CD4-positive, CD25-positive, alpha-beta regulatory T cell (primary cell): Measurements from ENCODE around the gene DFFA. TPM values are rescaled to one million over a fixed set of nuclear protein-coding genes. Genes with fewer than 3 reads are reported as not detected.
A peak's percentile ranks its signal among the peaks of the same experiment; 100 is the strongest.

ENCODE experiments used
- ATAC-seq, 2 donors: fragments of 150-1000 bp; cut with Tn5 transposase; one replicate each; pipeline ENCODE4 v1.10.0; 2021; ENCODE audit warnings: low read depth in 2 of 2, moderate number of reproducible peaks in 2 of 2, moderate library complexity in 1 of 2
- DNase-seq, 3 donors: peaks; one replicate each; pipeline versions ENCODE4 v3.0.0 to v3.0.0-alpha.2; 2012 to 2022; ENCODE audit warnings: mixed read lengths in 1 of 3
- H3K27ac ChIP-seq: one replicate; pipeline ENCODE4 v1.7.0; 2013; ENCODE audit warnings: mild to moderate bottlenecking, low read length; ENCODE audit not compliant: insufficient read depth, poor library complexity, severe bottlenecking
- H3K27me3 ChIP-seq: one replicate; pipeline ENCODE4 v1.7.0; 2013; ENCODE audit warnings: low read length; ENCODE audit not compliant: control insufficient read depth, insufficient read depth
- H3K36me3 ChIP-seq: one replicate; pipeline ENCODE4 v1.7.0; 2013; ENCODE audit warnings: mild to moderate bottlenecking, low read length, moderate library complexity; ENCODE audit not compliant: control insufficient read depth, insufficient read depth
- H3K4me1 ChIP-seq: 2 replicates; pipeline ENCODE4 v1.7.0; 2013; ENCODE audit warnings: mild to moderate bottlenecking, low read length; ENCODE audit not compliant: insufficient read depth, control insufficient read depth, poor library complexity, severe bottlenecking
- H3K4me3 ChIP-seq: one replicate; pipeline ENCODE4 v1.7.0; 2013; ENCODE audit warnings: low read depth, mild to moderate bottlenecking, low read length, moderate library complexity
- H3K9me3 ChIP-seq, 2 experiments: 1 replicate in 1 of 2; 2 replicates in 1 of 2; pipeline ENCODE4 v1.7.0; 2013; ENCODE audit warnings: low read length in 2 of 2, mild to moderate bottlenecking in 1 of 2, moderate library complexity in 1 of 2; ENCODE audit not compliant: control insufficient read depth in 2 of 2
- H3K27ac Mint-ChIP-seq, 3 donors: one replicate each; pipeline ENCODE4 v1.8.0; 2020 to 2022; ENCODE audit warnings: mild to moderate bottlenecking in 3 of 3, mixed read lengths in 3 of 3, moderate library complexity in 2 of 3
- H3K27me3 Mint-ChIP-seq: one replicate; pipeline ENCODE4 v1.8.0; 2022; ENCODE audit warnings: mild to moderate bottlenecking, mixed read lengths
- H3K36me3 Mint-ChIP-seq: one replicate; pipeline ENCODE4 v1.8.0; 2020; ENCODE audit warnings: mixed read lengths
- H3K4me1 Mint-ChIP-seq, 4 donors: one replicate each; pipeline ENCODE4 v1.8.0; 2020 to 2022; ENCODE audit warnings: mixed read lengths in 4 of 4, mild to moderate bottlenecking in 1 of 4
- H3K4me3 Mint-ChIP-seq, 4 donors: one replicate each; pipeline ENCODE4 v1.8.0; 2020 to 2022; ENCODE audit warnings: mild to moderate bottlenecking in 4 of 4, mixed read lengths in 4 of 4, moderate library complexity in 3 of 4
- H3K9me3 Mint-ChIP-seq, 7 donors: one replicate each; pipeline ENCODE4 v1.8.0; 2020 to 2022; ENCODE audit warnings: mixed read lengths in 7 of 7, mild to moderate bottlenecking in 3 of 7, moderate library complexity in 2 of 7
- polyA plus RNA-seq, 4 donors: library from polyadenylated mRNA; unstranded; fragments of 300-500 nt; fragmentation: Illumina TruSeq; gene quantifications; one replicate each; pipeline ENCODE4 v1.2.3, GENCODE V29; 2021
- total RNA-seq: library from RNA; stranded (reverse); gene quantifications from one replicate; pipeline ENCODE4 v1.2.3, GENCODE V29; 2022

DFFA gene
- total and polyA plus RNA-seq, 5 donors from 2014 or later = 16.3 to 21.4 (median 19.2) TPM

DNA sequence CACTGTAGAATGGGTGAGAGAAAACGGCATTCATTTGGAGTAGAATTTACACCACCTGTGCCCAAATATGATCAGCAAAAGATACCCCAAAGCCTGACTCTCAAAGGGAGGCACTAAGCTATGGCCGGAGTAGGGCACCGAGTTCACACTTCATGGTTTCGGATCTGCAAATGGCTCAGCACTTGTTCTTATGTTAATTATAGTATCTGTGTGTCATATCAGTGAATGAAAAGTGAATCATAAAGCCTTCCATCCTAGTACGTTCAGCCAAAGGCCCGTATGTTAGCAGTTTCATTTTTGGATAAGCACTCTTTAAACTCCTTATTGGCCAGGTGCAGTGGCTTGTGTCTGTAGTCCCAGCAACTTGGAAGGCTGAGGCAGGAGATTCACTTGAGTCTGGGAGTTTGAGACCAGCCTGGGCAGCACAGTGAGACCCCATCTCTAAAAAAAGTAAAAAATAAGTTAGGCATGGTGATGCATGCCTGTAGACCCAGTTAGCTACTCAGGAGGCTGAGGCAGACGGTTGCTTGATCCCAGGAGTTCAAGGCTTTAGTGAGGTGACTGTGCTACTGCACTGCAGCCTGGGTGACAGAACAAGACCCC, 27.4 kb downstream of the DFFA start:
- Histone ChIP-seq H3K4me1 (no peaks in the 10 kb centered on the region), H3K9me3 (no peaks in the 10 kb centered on the region), H3K4me3 (no peak overlapping the region), H3K36me3 (no peaks in the 10 kb centered on the region), H3K27ac (no peak overlapping the region), H3K27me3 (no peaks in the 10 kb centered on the region)
- peak in 1 of 3 donors; percentile 17 for DNase-seq
- Mint-ChIP-seq H3K27ac (no peak overlapping the region), H3K4me1 (peaks cover 0 to 2% (median 0%) of the 10 kb centered on the region in 4 donors), H3K4me3 (no peak overlapping the region), H3K9me3 (no peaks in the 10 kb centered on the region), H3K36me3 (no peaks in the 10 kb centered on the region), H3K27me3 (no peaks in the 10 kb centered on the region)
- no peak for ATAC-seq

DNA sequence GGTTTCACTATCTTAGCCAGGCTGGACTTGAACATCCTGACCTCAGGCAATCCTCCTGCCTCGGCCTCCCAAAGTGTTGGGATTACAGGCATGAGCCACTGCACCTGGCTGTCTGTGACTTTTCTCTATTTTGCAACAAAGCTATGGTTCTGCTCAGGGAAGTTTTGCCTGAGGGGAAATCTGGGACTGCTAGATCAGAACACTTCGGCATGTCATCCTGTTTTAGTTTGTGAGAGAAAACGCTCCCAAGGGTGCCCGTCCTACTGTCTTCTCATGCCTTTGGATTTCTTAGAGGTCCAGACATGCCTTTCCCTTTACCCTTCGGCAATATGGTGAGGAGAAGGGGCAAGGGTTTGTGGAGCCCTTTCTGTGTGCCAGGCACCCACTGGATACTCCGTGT, 28.1 kb downstream of the DFFA start:
- no peak overlapping the region for H3K4me3 Mint-ChIP-seq
- Histone ChIP-seq H3K4me3 (no peak overlapping the region), H3K9me3 (no peaks in the 10 kb centered on the region), H3K27ac (no peak overlapping the region), H3K27me3 (no peaks in the 10 kb centered on the region), H3K4me1 (no peaks in the 10 kb centered on the region), H3K36me3 (no peaks in the 10 kb centered on the region)
- H3K27me3 Mint-ChIP-seq = no peaks in the 10 kb centered on the region
- H3K4me1 Mint-ChIP-seq = peaks cover 0 to 2% (median 0%) of the 10 kb centered on the region in 4 donors
- H3K27ac Mint-ChIP-seq = no peak overlapping the region
- ATAC-seq = no peak
- DNase-seq = no peak
- H3K9me3 Mint-ChIP-seq = no peaks in the 10 kb centered on the region
- no peaks in the 10 kb centered on the region for H3K36me3 Mint-ChIP-seq

DNA sequence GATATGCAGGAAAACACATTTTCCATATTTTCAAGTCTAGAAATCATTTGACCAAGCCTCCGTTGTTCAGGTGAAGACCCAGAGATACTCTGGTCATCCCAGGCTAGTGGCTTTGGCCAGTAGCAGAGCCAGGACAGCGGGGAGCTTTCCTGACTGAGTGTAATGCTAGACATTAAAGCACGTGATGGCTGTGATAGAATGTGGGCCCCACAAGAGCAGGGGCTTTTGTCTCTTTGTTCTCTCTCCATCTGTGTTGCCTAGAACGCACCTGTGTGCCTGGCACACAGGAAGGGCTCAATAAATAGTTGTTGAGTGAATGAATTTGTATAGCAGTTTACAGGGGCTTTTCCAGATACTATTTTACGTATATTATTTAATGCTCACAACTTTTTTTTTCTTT, 31.5 kb downstream of the DFFA start:
- Histone ChIP-seq H3K27me3 (no peaks in the 10 kb centered on the region), H3K27ac (no peak overlapping the region), H3K4me3 (no peak overlapping the region), H3K36me3 (no peaks in the 10 kb centered on the region), H3K4me1 (no peaks in the 10 kb centered on the region), H3K9me3 (no peaks in the 10 kb centered on the region)
- Mint-ChIP-seq H3K4me3 (no peak overlapping the region), H3K27me3 (no peaks in the 10 kb centered on the region), H3K4me1 (peaks cover 0 to 5% (median 2%) of the 10 kb centered on the region in 4 donors), H3K27ac (no peak overlapping the region), H3K36me3 (no peaks in the 10 kb centered on the region), H3K9me3 (no peaks in the 10 kb centered on the region)
- DNase-seq = no peak
- no peak for ATAC-seq

DNA sequence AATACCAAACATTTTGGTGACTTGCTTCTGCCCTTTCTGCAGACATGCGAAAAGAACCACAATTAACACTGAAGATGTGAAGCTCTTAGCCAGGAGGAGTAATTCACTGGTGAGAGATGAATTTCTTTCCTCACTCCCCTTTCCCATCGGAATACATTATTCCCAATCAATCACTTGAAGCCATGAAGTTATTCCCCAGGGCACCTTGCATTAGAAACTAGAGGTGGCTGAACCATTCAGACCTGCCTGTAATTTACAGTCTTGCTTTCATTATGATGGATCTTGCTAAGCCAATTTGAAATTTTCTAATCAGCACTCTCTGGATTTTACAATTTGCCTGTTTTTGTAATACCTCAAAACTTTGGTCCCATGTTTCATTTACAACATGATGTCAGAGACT, 32.0 kb downstream of the DFFA start:
- DNase-seq (no peak), ATAC-seq (no peak)
- Histone ChIP-seq H3K4me1 (no peaks in the 10 kb centered on the region), H3K4me3 (no peak overlapping the region), H3K27me3 (no peaks in the 10 kb centered on the region), H3K27ac (no peak overlapping the region), H3K9me3 (no peaks in the 10 kb centered on the region), H3K36me3 (no peaks in the 10 kb centered on the region)
- Mint-ChIP-seq H3K27me3 (no peaks in the 10 kb centered on the region), H3K27ac (no peak overlapping the region), H3K4me1 (peaks cover 0 to 5% (median 2%) of the 10 kb centered on the region in 4 donors), H3K36me3 (peaks cover under 1% of the 10 kb centered on the region), H3K9me3 (no peaks in the 10 kb centered on the region), H3K4me3 (no peak overlapping the region)

DNA sequence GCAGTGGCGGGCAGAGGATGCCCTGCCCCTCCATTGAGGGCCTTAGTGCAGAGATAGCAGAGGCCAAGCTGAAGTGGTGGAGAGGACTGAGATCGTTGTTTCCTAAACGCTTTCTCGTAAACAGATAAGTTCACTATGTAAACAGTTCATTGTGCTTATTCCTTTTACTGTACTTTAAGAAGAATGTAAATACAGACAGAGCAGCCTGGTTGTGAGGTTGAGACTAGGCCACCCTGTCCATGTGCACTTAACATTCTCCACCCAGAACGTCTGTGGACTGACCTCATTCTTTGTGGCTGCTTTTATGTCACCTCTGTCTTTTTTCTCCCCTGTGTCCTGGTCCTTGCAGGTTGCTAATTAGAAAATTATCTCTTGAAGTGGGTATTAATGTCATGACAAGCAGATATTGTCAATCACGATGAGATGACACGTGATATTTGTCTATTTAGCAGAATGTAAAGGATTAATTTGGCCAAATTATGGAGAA, 33.6 kb downstream of the DFFA start:
- H3K4me3 Mint-ChIP-seq = no peak overlapping the region
- no peaks in the 10 kb centered on the region for H3K9me3 ChIP-seq
- H3K9me3 Mint-ChIP-seq = no peaks in the 10 kb centered on the region
- ATAC-seq (no peak), DNase-seq (no peak)
- no peaks in the 10 kb centered on the region for H3K27me3 Mint-ChIP-seq
- H3K4me1 ChIP-seq = no peaks in the 10 kb centered on the region
- peaks cover 5 to 6% (median 5%) of the 10 kb centered on the region in 4 donors for H3K4me1 Mint-ChIP-seq
- H3K36me3 Mint-ChIP-seq = peaks cover 3% of the 10 kb centered on the region
- no peak overlapping the region for H3K4me3 ChIP-seq
- H3K27ac ChIP-seq = no peak overlapping the region
- no peaks in the 10 kb centered on the region for H3K36me3 ChIP-seq
- H3K27me3 ChIP-seq = no peaks in the 10 kb centered on the region
- H3K27ac Mint-ChIP-seq = peak overlapping the region in 1 of 3 donors; percentile 47

DNA sequence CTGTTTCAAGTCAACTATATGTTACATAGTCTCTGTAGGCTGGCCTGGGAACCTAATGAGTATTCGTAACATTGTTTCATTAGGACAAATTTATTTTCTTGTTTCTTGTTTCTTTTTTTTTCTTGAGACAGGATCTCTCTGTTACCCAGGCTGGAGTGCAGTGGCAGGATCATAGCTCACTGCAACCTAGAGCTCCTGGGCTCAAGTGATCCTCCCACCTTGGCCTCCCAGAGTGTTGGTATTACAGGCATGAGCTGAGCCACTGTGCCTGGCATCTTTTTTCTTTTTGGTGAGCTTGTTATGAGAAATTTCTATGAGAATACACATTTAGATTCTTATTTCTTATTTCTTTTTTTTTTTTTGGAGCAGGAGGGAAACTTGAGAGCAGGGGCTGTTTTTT, 35.3 kb downstream of the DFFA start:
- Mint-ChIP-seq H3K4me1 (peaks cover 5 to 9% (median 6%) of the 10 kb centered on the region in 4 donors), H3K36me3 (peaks cover 3% of the 10 kb centered on the region), H3K27ac (no peak overlapping the region), H3K9me3 (no peaks in the 10 kb centered on the region), H3K27me3 (no peaks in the 10 kb centered on the region), H3K4me3 (peak overlapping the region in 2 of 4 donors; percentile 44 to 51)
- no peaks in the 10 kb centered on the region for H3K36me3 ChIP-seq
- no peak for ATAC-seq
- no peaks in the 10 kb centered on the region for H3K4me1 ChIP-seq
- H3K9me3 ChIP-seq = no peaks in the 10 kb centered on the region
- no peak overlapping the region for H3K4me3 ChIP-seq
- H3K27me3 ChIP-seq = no peaks in the 10 kb centered on the region
- no peak for DNase-seq
- H3K27ac ChIP-seq = no peak overlapping the region

DNA sequence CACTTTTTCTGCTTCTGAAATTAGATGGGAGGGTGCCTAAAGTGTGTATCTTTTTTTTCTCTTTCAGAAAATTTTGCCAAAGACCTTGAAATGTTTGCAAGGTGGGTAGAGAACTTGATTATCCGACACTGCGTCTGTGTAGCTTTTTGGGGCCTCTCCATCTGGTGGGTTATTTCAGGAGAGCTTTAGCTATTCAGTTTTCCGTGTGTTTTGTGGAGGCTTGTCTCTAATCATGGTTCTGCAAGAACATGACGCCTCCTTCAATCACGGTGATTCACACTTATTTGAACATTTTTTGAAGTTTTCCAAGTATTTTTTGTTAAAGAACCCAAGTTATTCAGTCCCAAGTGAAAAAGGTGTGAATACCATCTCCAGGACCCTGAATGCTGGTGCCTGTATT, 37.7 kb downstream of the DFFA start:
- H3K27me3 ChIP-seq = no peaks in the 10 kb centered on the region
- Mint-ChIP-seq H3K9me3 (no peaks in the 10 kb centered on the region), H3K36me3 (peaks cover 3% of the 10 kb centered on the region), H3K27ac (no peak overlapping the region), H3K4me1 (peaks cover 9 to 27% (median 16%) of the 10 kb centered on the region in 4 donors), H3K4me3 (no peak overlapping the region), H3K27me3 (no peaks in the 10 kb centered on the region)
- H3K4me3 ChIP-seq = no peak overlapping the region
- H3K4me1 ChIP-seq = peaks cover 15% of the 10 kb centered on the region
- ATAC-seq (no peak), DNase-seq (no peak)
- H3K9me3 ChIP-seq = no peaks in the 10 kb centered on the region
- H3K36me3 ChIP-seq = no peaks in the 10 kb centered on the region
- H3K27ac ChIP-seq = no peak overlapping the region

DNA sequence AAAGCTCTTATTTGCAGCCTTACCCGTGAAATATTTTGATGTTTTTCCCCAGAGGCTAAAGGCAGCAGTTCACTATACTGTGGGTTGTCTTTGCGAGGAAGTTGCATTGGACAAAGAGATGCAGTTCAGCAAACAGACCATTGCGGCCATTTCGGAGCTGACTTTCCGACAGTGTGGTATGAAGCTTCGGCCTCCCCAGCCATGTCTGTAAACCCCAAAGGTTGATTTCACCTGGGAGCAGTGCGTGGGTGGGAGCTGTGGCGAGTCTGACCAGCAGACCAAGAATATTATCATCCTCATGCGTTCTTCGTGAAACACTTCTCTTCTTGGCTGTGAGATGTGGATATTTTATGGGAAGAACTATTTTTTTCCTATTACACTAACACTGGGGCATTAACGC, 38.5 kb downstream of the DFFA start:
- ATAC-seq (no peak), DNase-seq (no peak)
- no peak overlapping the region for H3K27ac ChIP-seq
- Mint-ChIP-seq H3K27ac (no peak overlapping the region), H3K9me3 (no peaks in the 10 kb centered on the region), H3K36me3 (peaks cover 3% of the 10 kb centered on the region), H3K4me1 (peaks cover 9 to 28% (median 17%) of the 10 kb centered on the region in 4 donors), H3K4me3 (peak overlapping the region in 2 of 4 donors; percentile 3 to 47), H3K27me3 (no peaks in the 10 kb centered on the region)
- H3K4me3 ChIP-seq = no peak overlapping the region
- H3K27me3 ChIP-seq = no peaks in the 10 kb centered on the region
- H3K4me1 ChIP-seq = peaks cover 19% of the 10 kb centered on the region
- no peaks in the 10 kb centered on the region for H3K9me3 ChIP-seq
- H3K36me3 ChIP-seq = no peaks in the 10 kb centered on the region
